IMR-90 (cell line): ENCODE results near the gene SLC28A2. TPM values are rescaled to one million over a fixed set of nuclear protein-coding genes. Genes with fewer than 3 reads are reported as not detected.

Experiments used
- ATAC-seq: fragments of 200-7000 bp; cut with Tn5 transposase; 2 replicates; pipeline ENCODE4 v1.9.1; 2020; ENCODE audit warnings: low read depth, mild to moderate bottlenecking, moderate library complexity
- BruUV-seq: library from RNA; stranded (reverse); fragments of 400-500 nt; replicated peaks from 2 replicates; lab custom pipeline; 2021; lab: Mats Ljungman, UMichigan
- CTCF ChIA-PET: fragments of 300-600 bp; formaldehyde crosslinking; extraction: SDS; loops from one replicate; lab custom pipeline; 2021; ENCODE audit warnings: antibody characterized with exemption; lab: Yijun Ruan, JAX
- POLR2A ChIA-PET: fragments of 300-600 bp; sonication (Branson Sonifier 250); formaldehyde crosslinking; loops from one replicate; lab custom pipeline; 2022; ENCODE audit warnings: antibody characterized with exemption; ENCODE audit not compliant: unreplicated experiment; lab: Charles Lee
- DNase-seq: peaks from one replicate; pipeline ENCODE4 v3.0.0; 2013
- H2AFZ ChIP-seq: replicated peaks from 2 replicates; pipeline ENCODE3; 2013; ENCODE audit warnings: low read length, mild to moderate bottlenecking; ENCODE audit not compliant: poor library complexity
- H2AK5ac ChIP-seq: 2 replicates; pipeline ENCODE4 v1.6.1; 2013; ENCODE audit warnings: low read depth, low read length, inconsistent platforms
- H2AK9ac ChIP-seq: replicated peaks from 2 replicates; pipeline ENCODE3; 2013; ENCODE audit warnings: mild to moderate bottlenecking, low read depth, low read length, moderate library complexity; ENCODE audit not compliant: poor library complexity
- H2BK120ac ChIP-seq: 2 replicates; pipeline ENCODE4 v1.6.1; 2013; ENCODE audit warnings: low read depth, low read length, inconsistent platforms
- H2BK15ac ChIP-seq: 3 replicates; pipeline ENCODE4 v1.6.1; 2013; ENCODE audit warnings: low read depth, low read length, inconsistent platforms
- H2BK20ac ChIP-seq: 2 replicates; pipeline ENCODE4 v1.6.1; 2013; ENCODE audit warnings: low read depth, mild to moderate bottlenecking, inconsistent platforms, low read length, moderate library complexity
- H2BK5ac ChIP-seq: 2 replicates; pipeline ENCODE4 v1.6.1; 2013; ENCODE audit warnings: mild to moderate bottlenecking, low read depth, low read length, inconsistent platforms; ENCODE audit not compliant: poor library complexity, severe bottlenecking
- H3K14ac ChIP-seq: replicated peaks from 2 replicates; pipeline ENCODE4 v1.6.1; 2013; ENCODE audit warnings: low read depth, low read length, inconsistent platforms
- H3K18ac ChIP-seq: 2 replicates; pipeline ENCODE4 v1.6.1; 2013; ENCODE audit warnings: low read depth, low read length, control low read depth
- H3K23ac ChIP-seq: 2 replicates; pipeline ENCODE4 v1.6.1; 2013; ENCODE audit warnings: low read depth, low read length, inconsistent platforms
- H3K27ac ChIP-seq: 2 replicates; pipeline ENCODE4 v1.5.1; 2013; ENCODE audit warnings: mild to moderate bottlenecking, control low read depth, low read length; ENCODE audit not compliant: insufficient read depth
- H3K27me3 ChIP-seq: 2 replicates; pipeline ENCODE4 v1.6.1; 2013; ENCODE audit warnings: low read length; ENCODE audit not compliant: control insufficient read depth, insufficient read depth
- H3K36me3 ChIP-seq: 2 replicates; pipeline ENCODE4 v1.6.1; 2013; ENCODE audit warnings: low read length, mixed read lengths; ENCODE audit not compliant: control insufficient read depth, insufficient read depth
- H3K4ac ChIP-seq: 2 replicates; pipeline ENCODE4 v1.6.1; 2013; ENCODE audit warnings: low read depth, low read length, inconsistent platforms
- H3K4me1 ChIP-seq: 2 replicates; pipeline ENCODE4 v1.6.1; 2013; ENCODE audit warnings: low read length, mixed read lengths; ENCODE audit not compliant: control insufficient read depth, insufficient read depth
- H3K4me2 ChIP-seq: 2 replicates; pipeline ENCODE4 v1.6.1; 2013; ENCODE audit warnings: low read depth, mild to moderate bottlenecking, control low read depth, low read length, moderate library complexity
- H3K4me3 ChIP-seq: 2 replicates; pipeline ENCODE4 v1.5.1; 2013; ENCODE audit warnings: low read depth, mild to moderate bottlenecking, control low read depth, low read length, moderate library complexity; ENCODE audit not compliant: insufficient read depth
- H3K56ac ChIP-seq: 2 replicates; pipeline ENCODE4 v1.6.1; 2013; ENCODE audit warnings: low read length, inconsistent platforms; ENCODE audit not compliant: insufficient read depth; ENCODE audit errors: extremely low read depth
- H3K79me1 ChIP-seq, 2 experiments: 2 replicates each; pipeline ENCODE4 v1.6.1; 2013; ENCODE audit warnings: low read length in 2 of 2, inconsistent platforms in 1 of 2, low read depth in 1 of 2
- H3K9ac ChIP-seq: 2 replicates; pipeline ENCODE4 v1.6.1; 2013; ENCODE audit warnings: low read depth, low read length, control low read depth
- H3K9me1 ChIP-seq: 2 replicates; pipeline ENCODE4 v1.6.1; 2013; ENCODE audit warnings: low read length, inconsistent platforms; ENCODE audit not compliant: insufficient read depth
- H3K9me3 ChIP-seq: 2 replicates; pipeline ENCODE4 v1.6.1; 2013; ENCODE audit warnings: low read length; ENCODE audit not compliant: control insufficient read depth, insufficient read depth
- H4K20me1 ChIP-seq: 2 replicates; pipeline ENCODE4 v1.6.1; 2013; ENCODE audit warnings: low read length, inconsistent platforms; ENCODE audit not compliant: insufficient read depth
- H4K5ac ChIP-seq: 2 replicates; pipeline ENCODE4 v1.6.1; 2013; ENCODE audit warnings: mild to moderate bottlenecking, low read depth, low read length, control low read depth
- H4K8ac ChIP-seq, 2 experiments: 2 replicates each; pipeline ENCODE4 v1.6.1; 2013; ENCODE audit warnings: low read depth in 2 of 2, low read length in 2 of 2, control low read depth in 1 of 2, inconsistent platforms in 1 of 2
- H4K91ac ChIP-seq: 2 replicates; pipeline ENCODE4 v1.6.1; 2013; ENCODE audit warnings: low read depth, low read length, inconsistent platforms; ENCODE audit not compliant: insufficient read depth
- CEBPB ChIP-seq: IDR thresholded peaks from 2 replicates; pipeline ENCODE4 v1.6.1; 2012; ENCODE audit warnings: low read depth, low read length, improper control_type of control experiment
- ELK1 ChIP-seq: fragments of 150-350 bp; IDR thresholded peaks from 2 replicates; pipeline ENCODE4 v1.6.1; 2016; ENCODE audit warnings: low read depth, mild to moderate bottlenecking, low read length, moderate library complexity, borderline replicate concordance
- FOS ChIP-seq: fragments of 150-350 bp; IDR thresholded peaks from 2 replicates; pipeline ENCODE4 v1.6.1; 2016; ENCODE audit warnings: low read depth, low read length
- RAD21 ChIP-seq: IDR thresholded peaks from 2 replicates; pipeline ENCODE4 v1.6.1; 2012; ENCODE audit warnings: low read length, improper control_type of control experiment
- SMC3 ChIP-seq: fragments of 150-350 bp; IDR thresholded peaks from 2 replicates; pipeline ENCODE4 v1.6.1; 2016; ENCODE audit warnings: low read depth, mild to moderate bottlenecking, antibody characterized with exemption, low read length, moderate library complexity
- WGBS, 2 experiments: methylation state at CpG; one replicate each; pipeline versions ENCODE4 v1.1.5 to v1.1.7; 2013; ENCODE audit warnings: missing lambda C conversion rate in 2 of 2; ENCODE audit not compliant: insufficient read length in 1 of 2; ENCODE audit errors: extremely low coverage in 2 of 2; 5-methylcytosine and 5-hydroxymethylcytosine counted together
- dilution Hi-C: fragments of 300-500 bp; cut with HindIII; formaldehyde crosslinking; loops from one replicate; pipeline ENCODE4 v1.14.3; 2018; ENCODE audit warnings: low sequenced_read_pairs; ENCODE audit not compliant: unreplicated experiment
- in situ Hi-C: fragments of 300-500 bp; cut with MboI; formaldehyde crosslinking; loops from 3 replicates; pipeline ENCODE4 v1.14.3; 2019; ENCODE audit warnings: low sequenced_read_pairs, inconsistent platforms, mixed read lengths
- intact Hi-C: fragments of 100-400 bp; cut with micrococcal nuclease; formaldehyde crosslinking; loops from 2 replicates; pipeline ENCODE4 v1.10.0; 2022
- polyA plus RNA-seq, 3 experiments: library from polyadenylated mRNA; depleted of rRNA; stranded (reverse); fragments of >200 nt; gene quantifications; 2 replicates each; pipeline ENCODE4 v1.2.3, GENCODE V29; 2012; ENCODE audit warnings: low replicate concordance in 1 of 3
- total RNA-seq: library from RNA; depleted of rRNA; stranded (reverse); fragments of >200 nt; gene quantifications from 2 replicates; pipeline ENCODE4 v1.2.3, GENCODE V29; 2012

The SLC28A2 gene
- total and polyA plus RNA-seq, 2 of the 4 experiments (the other 2 are of a cell fraction), result not detected

GRCh38 chr15:45326280-45326679 lies 74.2 kb downstream of the SLC28A2 start:
- Histone ChIP-seq H3K4ac (no peak overlapping the region), H3K9me1 (no peaks in the 10 kb centered on the region), H3K23ac (no peak overlapping the region), H2AK5ac (no peak overlapping the region), H4K8ac (no peak overlapping the region), H4K5ac (no peak overlapping the region), H2BK20ac (no peak overlapping the region), H3K4me3 (no peak overlapping the region), H2BK15ac (no peak overlapping the region), H3K36me3 (no peaks in the 10 kb centered on the region), H2AK9ac (no peak overlapping the region), H3K56ac (no peak overlapping the region), H2BK5ac (no peak overlapping the region), H3K79me1 (no peaks in the 10 kb centered on the region), H3K4me2 (no peak overlapping the region), H3K18ac (no peak overlapping the region), H3K4me1 (no peaks in the 10 kb centered on the region), H3K9ac (no peak overlapping the region), H4K20me1 (no peaks in the 10 kb centered on the region), H3K9me3 (no peaks in the 10 kb centered on the region), H3K27me3 (no peaks in the 10 kb centered on the region), H2BK120ac (no peak overlapping the region), H4K91ac (no peak overlapping the region), H3K27ac (no peak overlapping the region), H2AFZ (no peak overlapping the region), H3K14ac (no peak overlapping the region)
- no TSS peak for BruUV-seq
- intact Hi-C loops, result no loop called here
- TF ChIP-seq CEBPB (no peak), RAD21 (no peak), SMC3 (no peak), FOS (no peak), ELK1 (no peak)
- ATAC-seq (no peak), DNase-seq (no peak)
- in situ Hi-C loops, result no loop called here
- no CpG with 5 or more reads among the region's 5 CpGs for WGBS, 2 experiments
- dilution Hi-C loops, result no loop called here
- CTCF ChIA-PET, result no interaction called here
- POLR2A ChIA-PET, result no interaction called here
